OCI-LY1 (cell line): ENCODE measurements around the gene GDI1.

Experiments
- H2AFZ ChIP-seq: fragments of 200-600 bp; sonication (generic), shearing (Covaris generic); 2 replicates; pipeline ENCODE4 v1.6.0; 2014; ENCODE audit warnings: antibody characterized with exemption, mild to moderate bottlenecking, low read length
- H3F3A ChIP-seq: fragments of 200-600 bp; sonication (generic), shearing (Covaris generic); 2 replicates; pipeline ENCODE4 v1.6.0; 2014; ENCODE audit warnings: mild to moderate bottlenecking, antibody characterized with exemption, low read length, moderate library complexity; ENCODE audit not compliant: insufficient read depth
- H3K27ac ChIP-seq: fragments of 200-600 bp; sonication (generic); 2 replicates; pipeline ENCODE4 v1.5.1; 2014; ENCODE audit warnings: low read length, mixed run types, mild to moderate bottlenecking, low read depth; ENCODE audit not compliant: poor library complexity, severe bottlenecking
- H3K27me3 ChIP-seq: fragments of 200-600 bp; sonication (generic); 2 replicates; pipeline ENCODE4 v1.6.0; 2014; ENCODE audit warnings: antibody characterized with exemption, mild to moderate bottlenecking, low read length, moderate library complexity; ENCODE audit not compliant: insufficient read depth
- H3K36me3 ChIP-seq: fragments of 200-600 bp; sonication (generic); 2 replicates; pipeline ENCODE4 v1.6.1; 2014; ENCODE audit warnings: mild to moderate bottlenecking, antibody characterized with exemption, low read length, moderate library complexity, mixed read lengths; ENCODE audit not compliant: insufficient read depth
- H3K4me1 ChIP-seq: fragments of 200-600 bp; sonication (generic); 2 replicates; pipeline ENCODE4 v1.5.1; 2014; ENCODE audit warnings: mild to moderate bottlenecking, low read length, moderate library complexity; ENCODE audit not compliant: insufficient read depth, severe bottlenecking
- H3K4me2 ChIP-seq: fragments of 200-600 bp; sonication (generic), shearing (Covaris generic); 2 replicates; pipeline ENCODE4 v1.6.1; 2014; ENCODE audit warnings: low read length
- H3K4me3 ChIP-seq: fragments of 200-600 bp; sonication (generic); 2 replicates; pipeline ENCODE4 v1.5.1; 2014; ENCODE audit warnings: low read length, low read depth, mild to moderate bottlenecking, mixed read lengths; ENCODE audit not compliant: poor library complexity, severe bottlenecking
- H3K79me2 ChIP-seq: fragments of 200-600 bp; shearing (Covaris generic); 2 replicates; pipeline ENCODE4 v1.6.1; 2016; ENCODE audit warnings: mixed run types, low read length, mixed read lengths; ENCODE audit not compliant: insufficient read depth
- H3K9ac ChIP-seq: fragments of 200-600 bp; sonication (generic), shearing (Covaris generic); 2 replicates; pipeline ENCODE4 v1.6.1; 2014; ENCODE audit warnings: mild to moderate bottlenecking, low read length, mixed read lengths
- H3K9me2 ChIP-seq: fragments of 200-600 bp; sonication (generic), shearing (Covaris generic); 2 replicates; pipeline ENCODE4 v1.6.1; 2014; ENCODE audit warnings: low read depth, mild to moderate bottlenecking, low read length, mixed read lengths
- H3K9me3 ChIP-seq: fragments of 200-600 bp; shearing (Covaris generic); 2 replicates; pipeline ENCODE4 v1.6.1; 2014; ENCODE audit warnings: low read length, mixed read lengths
- H4K20me1 ChIP-seq: fragments of 200-600 bp; sonication (generic), shearing (Covaris generic); 2 replicates; pipeline ENCODE4 v1.6.0; 2016; ENCODE audit warnings: mild to moderate bottlenecking, low read length; ENCODE audit not compliant: insufficient read depth
- CTCF ChIP-seq: fragments of 200-600 bp; sonication (generic), shearing (Covaris generic); IDR thresholded peaks from 2 replicates; pipeline ENCODE4 v1.5.1; 2017; ENCODE audit warnings: mild to moderate bottlenecking, antibody characterized with exemption, low read length, moderate library complexity, mixed read lengths
- EZH2 ChIP-seq: fragments of 200-600 bp; sonication (generic), shearing (Covaris generic); IDR thresholded peaks from 2 replicates; pipeline ENCODE4 v1.8.0; 2017; ENCODE audit warnings: borderline replicate concordance, mixed run types, mild to moderate bottlenecking, antibody characterized with exemption, low read length, moderate library complexity, mixed read lengths

The GDI1 gene

GRCh38 chrX:154437971-154438893 lies 1.3 kb downstream of the GDI1 start:
- peak overlapping the region; percentile 81 for H3K4me3 ChIP-seq
- H3K27ac ChIP-seq, result no peak overlapping the region
- peak overlapping the region; percentile 96 for H3K4me2 ChIP-seq
- no peaks in the 10 kb centered on the region for H3K27me3 ChIP-seq
- H4K20me1 ChIP-seq, result no peaks in the 10 kb centered on the region
- peaks cover 7% of the 10 kb centered on the region; the same call in 1 of the 2 replicates for H3K79me2 ChIP-seq
- peak overlapping the region; percentile 76 for H3K9ac ChIP-seq
- no peaks in the 10 kb centered on the region for H3F3A ChIP-seq
- TF ChIP-seq CTCF (no peak), EZH2 (no peak)
- peaks cover 21% of the 10 kb centered on the region for H3K4me1 ChIP-seq
- no peak overlapping the region for H2AFZ ChIP-seq
- H3K36me3 ChIP-seq, result peaks cover 30% of the 10 kb centered on the region
- H3K9me3 ChIP-seq, result no peaks in the 10 kb centered on the region
- no peaks in the 10 kb centered on the region for H3K9me2 ChIP-seq

- H3K27ac ChIP-seq, result no peak overlapping the region
- no peak overlapping the region for H2AFZ ChIP-seq
- no peak for TF ChIP-seq EZH2
- TF ChIP-seq CTCF, result no peak
- H3K4me2 ChIP-seq, result no peak overlapping the region
- H3K9ac ChIP-seq, result no peak overlapping the region
- H4K20me1 ChIP-seq, result no peaks in the 10 kb centered on the region
- no peak overlapping the region for H3K4me3 ChIP-seq
- no peaks in the 10 kb centered on the region for H3K9me3 ChIP-seq
- no peaks in the 10 kb centered on the region for H3K9me2 ChIP-seq
- peaks cover 31% of the 10 kb centered on the region for H3K4me1 ChIP-seq
- peaks cover 7% of the 10 kb centered on the region; the same call in 1 of the 2 replicates for H3K79me2 ChIP-seq
- no peaks in the 10 kb centered on the region for H3F3A ChIP-seq
- H3K36me3 ChIP-seq, result peaks cover 26% of the 10 kb centered on the region
- H3K27me3 ChIP-seq, result no peaks in the 10 kb centered on the region
Observed at GRCh38 chrX:154439841-154440240, 2.9 kb downstream of the GDI1 start.

DNA sequence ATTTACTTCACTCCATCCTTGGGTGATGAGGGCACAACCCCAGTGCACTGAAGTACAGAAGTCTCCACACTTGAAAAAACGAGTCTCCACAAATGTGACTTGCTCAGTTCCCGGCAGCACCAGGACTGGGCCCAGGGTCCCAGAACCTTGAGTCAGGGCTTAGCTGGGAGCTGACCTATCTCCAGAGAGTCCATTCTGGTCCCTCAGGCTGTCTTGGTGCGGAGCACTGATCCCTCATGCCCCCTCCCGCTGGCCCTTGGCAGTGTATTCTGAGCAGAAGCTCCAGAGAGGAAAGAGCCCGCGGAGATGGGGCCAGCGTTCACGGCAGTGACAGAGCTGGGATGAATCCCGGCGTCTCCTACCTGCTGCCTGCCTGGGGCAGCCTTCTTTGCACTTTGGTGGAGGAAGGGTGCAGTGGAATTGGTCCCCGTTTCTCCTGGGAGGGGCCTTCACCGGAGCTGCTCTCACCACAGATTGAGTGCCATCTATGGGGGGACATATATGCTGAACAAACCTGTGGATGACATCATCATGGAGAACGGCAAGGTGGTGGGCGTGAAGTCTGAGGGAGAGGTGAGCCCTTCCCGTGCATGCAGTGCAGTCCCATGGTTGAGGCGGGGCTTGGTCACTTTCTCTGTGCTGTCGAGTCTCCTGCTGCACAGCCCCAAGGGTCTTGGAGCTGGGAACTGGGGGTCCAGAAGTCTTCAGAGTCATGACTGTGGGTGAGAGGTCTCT lies 3.8 kb downstream of the GDI1 start:
- Histone ChIP-seq H3K4me1 (peaks cover 36% of the 10 kb centered on the region), H3K9ac (no peak overlapping the region), H4K20me1 (no peaks in the 10 kb centered on the region), H3K27ac (no peak overlapping the region), H3K9me3 (no peaks in the 10 kb centered on the region), H3F3A (no peaks in the 10 kb centered on the region), H3K36me3 (peaks cover 20% of the 10 kb centered on the region), H3K79me2 (peaks cover 7% of the 10 kb centered on the region; the same call in 1 of the 2 replicates), H3K4me3 (no peak overlapping the region), H2AFZ (no peak overlapping the region), H3K27me3 (no peaks in the 10 kb centered on the region), H3K9me2 (no peaks in the 10 kb centered on the region), H3K4me2 (no peak overlapping the region)
- no peak for TF ChIP-seq EZH2
- no peak for TF ChIP-seq CTCF
